GM19193 (cell line): ENCODE data around the gene GREM2.

Experiments
- POLR2A ChIP-seq: IDR thresholded peaks from 4 replicates; pipeline ENCODE4 v1.6.1; 2011; ENCODE audit not compliant: insufficient read depth, insufficient read length; ENCODE audit errors: extremely low read depth

GREM2 gene

DNA sequence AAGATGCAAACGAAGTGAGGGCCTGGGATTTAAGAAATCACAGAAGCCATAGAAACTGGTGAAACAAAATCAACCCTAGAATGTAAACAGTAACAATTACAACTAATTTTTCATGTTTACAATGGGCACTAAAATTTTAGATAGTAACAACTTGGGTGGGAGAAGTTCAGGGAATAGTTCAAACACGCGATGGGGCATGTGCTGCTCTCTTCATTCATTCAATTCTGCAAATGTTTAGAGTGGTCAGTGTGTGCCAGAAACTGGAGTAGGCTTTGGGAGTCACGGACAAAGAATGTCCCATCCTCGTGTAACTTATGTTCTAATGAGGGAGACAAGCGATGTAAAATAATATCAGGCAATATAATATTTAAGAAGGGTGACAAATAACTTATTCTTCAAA is 133.4 kb downstream of the GREM2 start:
- no peak for TF ChIP-seq POLR2A

DNA sequence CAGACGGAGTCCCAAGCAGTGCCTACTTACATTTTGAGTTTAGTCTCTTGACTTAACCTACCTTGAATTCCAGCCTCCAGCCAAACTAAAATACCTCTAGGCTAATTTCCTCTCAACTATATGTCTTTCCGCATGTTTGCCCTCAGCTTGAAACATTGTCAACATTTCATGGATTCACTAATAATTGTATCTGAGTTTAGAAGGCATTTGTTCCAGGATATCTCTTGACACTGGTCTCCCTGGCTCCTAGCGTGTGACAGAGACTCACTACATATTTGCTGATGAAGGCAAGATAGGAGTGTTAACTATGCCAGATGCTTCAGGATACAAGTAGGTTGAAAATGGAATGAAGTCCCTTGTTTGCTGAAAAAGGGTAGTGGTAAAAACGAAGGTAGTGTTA is 136.1 kb downstream of the GREM2 start:
- no peak for TF ChIP-seq POLR2A

DNA sequence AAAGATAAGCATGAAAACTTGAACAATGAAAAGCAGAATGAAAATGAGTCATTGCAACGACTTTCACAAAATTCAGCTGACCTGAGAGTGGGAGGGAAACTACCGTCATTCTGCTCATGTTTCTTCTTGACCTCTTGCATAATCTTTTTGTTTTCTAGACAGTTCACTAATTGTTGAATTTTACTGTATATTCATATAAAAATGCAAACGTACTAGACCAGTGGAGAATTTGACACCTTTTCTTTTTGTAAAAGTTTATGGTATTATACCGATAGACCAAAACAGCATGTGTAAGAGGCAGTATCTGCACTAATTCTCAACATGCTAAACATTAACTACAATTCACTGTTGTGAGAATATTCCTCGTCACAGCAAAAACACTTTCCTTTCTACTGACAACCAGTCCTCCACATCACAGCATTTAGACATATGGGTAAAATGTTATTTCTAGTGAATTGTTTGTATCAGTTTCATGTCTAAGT is 137.8 kb downstream of the GREM2 start:
- TF ChIP-seq POLR2A, result no peak

DNA sequence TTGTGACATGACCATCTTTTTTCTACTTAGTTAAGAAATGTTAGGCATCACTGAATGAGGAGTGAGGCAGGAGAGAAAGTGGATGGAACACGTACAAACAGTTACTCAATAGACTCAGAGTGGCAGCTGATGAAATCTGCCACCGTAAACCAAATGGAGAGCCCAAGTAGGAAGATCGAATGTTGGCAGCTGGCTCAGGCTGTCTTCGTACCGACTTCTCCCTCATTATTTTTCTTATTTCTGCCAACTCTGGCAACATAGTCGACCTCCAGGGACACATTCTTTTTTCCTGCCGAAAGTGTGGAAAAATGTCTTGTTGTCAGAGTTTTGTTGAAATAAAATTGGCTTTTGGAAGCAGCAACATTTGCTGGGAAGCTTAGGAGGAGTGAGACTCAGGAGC is 143.3 kb downstream of the GREM2 start:
- TF ChIP-seq POLR2A, result no peak

DNA sequence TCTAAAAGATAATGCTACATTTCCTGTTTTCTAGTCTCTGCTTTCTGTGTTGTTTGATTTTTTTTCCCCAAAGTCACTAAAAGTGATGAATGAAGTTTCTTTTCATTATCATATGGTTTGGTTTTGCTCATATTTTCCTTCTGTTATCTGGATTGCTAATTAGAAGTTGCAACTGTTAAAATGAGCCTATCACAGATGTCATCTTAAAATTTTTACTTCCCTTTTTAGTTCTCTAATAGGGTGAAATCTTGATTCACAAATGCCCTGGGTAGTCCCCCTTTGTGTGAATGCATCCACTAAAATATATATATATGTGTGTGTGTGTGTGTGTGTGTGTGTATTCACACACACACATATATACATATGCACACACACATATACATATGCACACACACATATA is 144.1 kb downstream of the GREM2 start:
- no peak for TF ChIP-seq POLR2A

DNA sequence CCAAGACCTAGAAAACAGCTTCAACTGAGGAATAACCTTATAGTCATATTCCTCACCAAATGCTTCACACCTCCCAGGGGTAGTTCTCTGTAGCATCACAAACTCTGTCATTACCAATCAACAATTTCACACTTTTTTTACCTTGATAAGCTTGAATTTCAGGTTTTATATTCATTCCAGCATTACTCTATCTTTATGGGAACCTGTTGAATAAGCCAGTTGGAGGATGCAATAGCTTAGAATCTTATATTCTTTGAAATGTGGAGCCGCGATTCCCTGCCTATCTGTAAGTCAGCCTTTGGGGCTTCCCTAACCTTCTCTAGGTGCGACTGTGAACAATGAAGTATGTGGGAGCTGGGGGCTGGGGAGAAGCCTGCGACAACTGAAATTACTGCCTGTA is 145.4 kb downstream of the GREM2 start:
- TF ChIP-seq POLR2A, result no peak

DNA sequence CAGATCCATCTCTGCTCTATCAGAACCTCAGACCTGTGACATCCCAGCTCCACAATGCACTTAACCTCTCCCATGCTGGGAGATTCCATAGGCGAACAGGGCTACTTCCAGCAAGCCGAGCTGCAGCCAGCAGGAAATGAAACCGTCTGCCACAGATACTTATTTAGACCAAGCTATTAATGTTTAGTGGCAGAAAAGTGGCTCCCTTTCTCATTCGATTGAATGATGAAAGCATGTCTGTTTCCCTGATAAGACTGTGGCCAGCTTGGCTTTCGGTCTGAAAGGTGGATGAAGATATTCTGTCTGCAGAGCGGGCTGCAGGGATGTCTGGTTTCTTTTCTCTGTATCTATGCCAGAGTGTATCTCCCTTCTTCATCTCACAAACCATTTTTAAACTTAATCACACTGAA is 146.4 kb downstream of the GREM2 start:
- TF ChIP-seq POLR2A, result no peak

DNA sequence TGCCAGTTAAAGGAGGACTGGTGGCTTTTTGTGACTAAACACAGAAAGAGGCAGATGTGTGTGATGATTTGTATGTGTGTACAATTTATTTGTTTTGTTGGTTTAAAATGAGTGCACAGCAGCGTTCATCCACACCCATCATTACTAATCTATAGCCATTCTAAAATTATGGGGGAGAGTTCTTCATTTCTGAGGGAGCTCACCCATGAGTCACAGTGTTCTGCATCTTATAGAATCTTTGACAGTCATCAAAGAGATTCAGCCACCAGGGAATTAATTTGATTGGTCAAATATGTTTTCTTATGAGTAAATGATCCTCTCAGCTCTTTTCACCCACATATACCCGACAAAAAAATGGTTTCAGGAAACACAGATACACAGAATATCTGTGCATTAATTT is 147.9 kb downstream of the GREM2 start:
- no peak for TF ChIP-seq POLR2A

DNA sequence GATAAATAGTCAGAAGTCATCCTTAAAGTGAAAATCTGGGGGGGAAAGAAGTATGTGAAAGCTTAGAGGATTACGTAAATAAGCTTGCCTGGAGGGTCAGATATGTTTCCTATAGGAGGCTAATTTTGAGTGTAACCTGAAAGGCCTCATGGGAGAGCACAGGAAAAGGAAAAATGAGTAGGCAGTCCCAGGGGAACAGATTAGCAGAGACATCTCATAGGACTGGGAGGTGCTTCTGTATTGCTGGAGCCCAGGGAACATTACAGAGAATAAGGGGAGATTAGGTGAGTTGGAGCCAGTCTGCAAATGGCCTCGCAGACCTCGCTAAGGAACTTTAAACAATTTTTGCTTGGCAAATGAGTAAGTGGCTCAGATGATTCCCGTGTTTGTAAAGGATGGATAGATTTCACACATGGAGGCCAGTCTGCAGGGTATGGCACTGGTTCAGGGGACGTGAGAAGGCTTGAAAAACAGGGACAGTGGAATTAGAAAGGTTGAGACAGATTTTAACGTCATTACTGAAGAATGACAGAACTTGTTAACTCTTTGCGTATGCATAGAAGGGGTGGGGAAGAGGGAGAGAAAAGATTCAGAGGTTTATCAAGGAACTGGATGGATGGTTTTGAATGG is 149.1 kb downstream of the GREM2 start:
- TF ChIP-seq POLR2A, result no peak

DNA sequence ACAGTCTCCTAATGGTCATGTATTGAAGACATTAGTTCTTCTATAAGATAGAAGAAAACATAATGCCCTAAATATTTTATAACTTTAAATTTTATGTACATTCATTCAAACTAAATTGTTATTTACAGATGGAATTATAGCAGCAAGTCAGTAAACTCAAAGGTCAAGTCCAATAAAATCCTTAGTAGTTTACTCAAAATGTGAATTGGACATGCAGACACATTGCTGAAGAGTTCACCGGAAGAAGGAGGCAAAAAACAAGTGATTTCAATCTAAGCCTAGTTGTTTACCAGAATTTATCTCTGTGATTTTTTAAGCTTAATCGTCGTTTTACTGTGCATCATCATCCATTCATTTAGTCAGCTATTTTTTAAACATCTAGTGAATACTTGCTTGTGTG is 149.7 kb downstream of the GREM2 start:
- TF ChIP-seq POLR2A, result no peak

DNA sequence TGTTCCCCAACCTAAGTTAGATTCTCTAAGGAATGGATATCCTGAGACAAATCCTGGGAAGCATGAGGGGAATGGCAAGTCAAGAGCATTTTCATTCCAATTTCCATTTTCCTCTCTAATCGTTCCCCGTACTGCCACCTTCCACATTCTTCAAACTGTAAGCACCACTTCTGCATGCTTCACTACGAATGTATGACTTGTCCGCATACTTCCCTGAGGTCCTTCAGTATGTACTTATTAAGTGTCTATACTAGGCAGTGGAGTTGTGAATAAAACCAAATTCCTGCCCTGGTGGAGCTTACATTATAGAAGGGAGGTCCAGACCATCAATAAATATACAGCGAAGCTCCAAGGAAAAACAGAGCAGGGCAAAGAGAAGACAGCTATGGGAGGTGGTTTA is 154.8 kb downstream of the GREM2 start:
- no peak for TF ChIP-seq POLR2A

DNA sequence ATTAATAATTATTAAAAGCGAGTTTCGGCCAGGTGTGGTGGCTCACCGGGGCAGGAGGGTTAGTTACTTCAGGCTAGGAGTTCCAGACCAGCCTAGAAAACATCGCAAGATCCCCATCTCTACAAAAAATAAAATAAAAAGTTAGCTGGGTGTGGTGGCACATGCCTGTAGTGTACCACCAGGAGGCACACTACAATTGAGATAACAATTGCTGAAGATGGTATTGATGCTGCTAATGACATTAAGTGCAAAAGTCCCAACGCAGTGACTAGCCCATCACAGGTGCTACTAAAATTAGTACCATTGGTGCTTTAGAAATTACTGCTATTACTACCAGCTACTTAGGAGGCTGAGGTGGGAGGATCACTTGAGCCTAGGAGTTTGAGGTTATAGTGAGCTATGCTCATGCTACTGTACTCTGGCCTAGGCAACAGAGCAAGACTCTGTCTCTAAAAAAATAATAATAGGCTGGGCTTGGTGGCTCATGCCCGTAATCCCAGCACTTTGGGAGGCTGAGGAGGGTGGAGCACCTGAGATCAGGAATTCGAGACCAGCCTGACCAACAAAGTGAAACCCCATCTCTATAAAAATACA is 156.6 kb downstream of the GREM2 start:
- no peak for TF ChIP-seq POLR2A

DNA sequence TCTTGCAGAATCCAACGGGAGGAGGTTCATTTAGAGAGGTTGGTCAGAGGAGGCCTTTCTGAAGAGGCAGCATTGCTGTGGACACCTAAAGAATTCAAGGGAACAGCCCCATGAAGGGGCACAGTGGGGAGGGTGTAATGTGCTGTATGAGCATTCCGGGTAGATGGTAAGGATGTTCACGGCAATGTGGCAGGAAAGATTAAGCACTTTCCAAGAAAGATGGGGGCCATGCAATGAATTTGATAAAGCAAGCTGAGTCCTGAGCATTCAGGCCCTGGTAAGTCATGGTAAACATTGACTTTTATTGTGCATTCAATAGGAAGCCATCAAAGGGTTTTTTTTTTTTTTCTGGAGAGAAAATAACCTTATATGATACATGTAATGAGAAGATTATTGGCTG is 166.6 kb downstream of the GREM2 start:
- no peak for TF ChIP-seq POLR2A

DNA sequence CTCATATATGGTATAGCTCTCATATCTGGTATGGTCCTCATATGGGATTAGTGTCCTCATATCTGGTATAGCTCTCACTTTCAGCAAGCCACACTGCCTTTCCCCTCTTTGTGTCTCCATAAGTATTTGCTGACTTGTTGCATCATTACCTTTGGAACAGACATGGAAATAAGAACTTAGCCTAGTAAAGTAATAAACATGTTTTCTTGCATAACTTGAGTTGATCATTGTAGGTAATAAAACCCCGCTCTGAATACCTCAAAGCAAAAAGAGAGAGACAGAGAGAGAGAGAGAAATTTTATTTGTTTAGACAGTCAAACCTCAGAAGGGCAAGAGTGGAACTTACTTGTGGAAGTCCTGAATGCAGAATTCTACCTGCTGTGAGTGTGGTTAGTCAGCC is 170.3 kb downstream of the GREM2 start:
- TF ChIP-seq POLR2A, result no peak
